IMR-90 (cell line): ENCODE measurements around the gene RLF. TPM values are rescaled to one million over a fixed set of nuclear protein-coding genes. Genes with fewer than 3 reads are reported as not detected.

ENCODE experiments used
- ATAC-seq: fragments of 200-7000 bp; cut with Tn5 transposase; 2 replicates; pipeline ENCODE4 v1.9.1; 2020; ENCODE audit warnings: low read depth, mild to moderate bottlenecking, moderate library complexity
- BruUV-seq: library from RNA; stranded (reverse); fragments of 400-500 nt; replicated peaks from 2 replicates; lab custom pipeline; 2021; lab: Mats Ljungman, UMichigan
- CTCF ChIA-PET: fragments of 300-600 bp; formaldehyde crosslinking; extraction: SDS; loops from one replicate; lab custom pipeline; 2021; ENCODE audit warnings: antibody characterized with exemption; lab: Yijun Ruan, JAX
- POLR2A ChIA-PET: fragments of 300-600 bp; sonication (Branson Sonifier 250); formaldehyde crosslinking; loops from one replicate; lab custom pipeline; 2022; ENCODE audit warnings: antibody characterized with exemption; ENCODE audit not compliant: unreplicated experiment; lab: Charles Lee
- DNase-seq: peaks from one replicate; pipeline ENCODE4 v3.0.0; 2013
- H2AFZ ChIP-seq: replicated peaks from 2 replicates; pipeline ENCODE3; 2013; ENCODE audit warnings: low read length, mild to moderate bottlenecking; ENCODE audit not compliant: poor library complexity
- H2AK5ac ChIP-seq: 2 replicates; pipeline ENCODE4 v1.6.1; 2013; ENCODE audit warnings: low read depth, low read length, inconsistent platforms
- H2AK9ac ChIP-seq: replicated peaks from 2 replicates; pipeline ENCODE3; 2013; ENCODE audit warnings: mild to moderate bottlenecking, low read depth, low read length, moderate library complexity; ENCODE audit not compliant: poor library complexity
- H2BK120ac ChIP-seq: 2 replicates; pipeline ENCODE4 v1.6.1; 2013; ENCODE audit warnings: low read depth, low read length, inconsistent platforms
- H2BK15ac ChIP-seq: 3 replicates; pipeline ENCODE4 v1.6.1; 2013; ENCODE audit warnings: low read depth, low read length, inconsistent platforms
- H2BK20ac ChIP-seq: 2 replicates; pipeline ENCODE4 v1.6.1; 2013; ENCODE audit warnings: low read depth, mild to moderate bottlenecking, inconsistent platforms, low read length, moderate library complexity
- H2BK5ac ChIP-seq: 2 replicates; pipeline ENCODE4 v1.6.1; 2013; ENCODE audit warnings: mild to moderate bottlenecking, low read depth, low read length, inconsistent platforms; ENCODE audit not compliant: poor library complexity, severe bottlenecking
- H3K14ac ChIP-seq: replicated peaks from 2 replicates; pipeline ENCODE4 v1.6.1; 2013; ENCODE audit warnings: low read depth, low read length, inconsistent platforms
- H3K18ac ChIP-seq: 2 replicates; pipeline ENCODE4 v1.6.1; 2013; ENCODE audit warnings: low read depth, low read length, control low read depth
- H3K23ac ChIP-seq: 2 replicates; pipeline ENCODE4 v1.6.1; 2013; ENCODE audit warnings: low read depth, low read length, inconsistent platforms
- H3K27ac ChIP-seq: 2 replicates; pipeline ENCODE4 v1.5.1; 2013; ENCODE audit warnings: mild to moderate bottlenecking, control low read depth, low read length; ENCODE audit not compliant: insufficient read depth
- H3K27me3 ChIP-seq: 2 replicates; pipeline ENCODE4 v1.6.1; 2013; ENCODE audit warnings: low read length; ENCODE audit not compliant: control insufficient read depth, insufficient read depth
- H3K36me3 ChIP-seq: 2 replicates; pipeline ENCODE4 v1.6.1; 2013; ENCODE audit warnings: low read length, mixed read lengths; ENCODE audit not compliant: control insufficient read depth, insufficient read depth
- H3K4ac ChIP-seq: 2 replicates; pipeline ENCODE4 v1.6.1; 2013; ENCODE audit warnings: low read depth, low read length, inconsistent platforms
- H3K4me1 ChIP-seq: 2 replicates; pipeline ENCODE4 v1.6.1; 2013; ENCODE audit warnings: low read length, mixed read lengths; ENCODE audit not compliant: control insufficient read depth, insufficient read depth
- H3K4me2 ChIP-seq: 2 replicates; pipeline ENCODE4 v1.6.1; 2013; ENCODE audit warnings: low read depth, mild to moderate bottlenecking, control low read depth, low read length, moderate library complexity
- H3K4me3 ChIP-seq: 2 replicates; pipeline ENCODE4 v1.5.1; 2013; ENCODE audit warnings: low read depth, mild to moderate bottlenecking, control low read depth, low read length, moderate library complexity; ENCODE audit not compliant: insufficient read depth
- H3K56ac ChIP-seq: 2 replicates; pipeline ENCODE4 v1.6.1; 2013; ENCODE audit warnings: low read length, inconsistent platforms; ENCODE audit not compliant: insufficient read depth; ENCODE audit errors: extremely low read depth
- H3K79me1 ChIP-seq, 2 experiments: 2 replicates each; pipeline ENCODE4 v1.6.1; 2013; ENCODE audit warnings: low read length in 2 of 2, inconsistent platforms in 1 of 2, low read depth in 1 of 2
- H3K9ac ChIP-seq: 2 replicates; pipeline ENCODE4 v1.6.1; 2013; ENCODE audit warnings: low read depth, low read length, control low read depth
- H3K9me1 ChIP-seq: 2 replicates; pipeline ENCODE4 v1.6.1; 2013; ENCODE audit warnings: low read length, inconsistent platforms; ENCODE audit not compliant: insufficient read depth
- H3K9me3 ChIP-seq: 2 replicates; pipeline ENCODE4 v1.6.1; 2013; ENCODE audit warnings: low read length; ENCODE audit not compliant: control insufficient read depth, insufficient read depth
- H4K20me1 ChIP-seq: 2 replicates; pipeline ENCODE4 v1.6.1; 2013; ENCODE audit warnings: low read length, inconsistent platforms; ENCODE audit not compliant: insufficient read depth
- H4K5ac ChIP-seq: 2 replicates; pipeline ENCODE4 v1.6.1; 2013; ENCODE audit warnings: mild to moderate bottlenecking, low read depth, low read length, control low read depth
- H4K8ac ChIP-seq, 2 experiments: 2 replicates each; pipeline ENCODE4 v1.6.1; 2013; ENCODE audit warnings: low read depth in 2 of 2, low read length in 2 of 2, control low read depth in 1 of 2, inconsistent platforms in 1 of 2
- H4K91ac ChIP-seq: 2 replicates; pipeline ENCODE4 v1.6.1; 2013; ENCODE audit warnings: low read depth, low read length, inconsistent platforms; ENCODE audit not compliant: insufficient read depth
- BHLHE40 ChIP-seq: fragments of 150-350 bp; IDR thresholded peaks from 2 replicates; pipeline ENCODE4 v1.6.1; 2016; ENCODE audit warnings: mild to moderate bottlenecking, low read depth, low read length
- CEBPB ChIP-seq: IDR thresholded peaks from 2 replicates; pipeline ENCODE4 v1.6.1; 2012; ENCODE audit warnings: low read depth, low read length, improper control_type of control experiment
- CHD1 ChIP-seq: IDR thresholded peaks from 2 replicates; pipeline ENCODE4 v1.6.1; 2012; ENCODE audit warnings: low read depth, low read length, improper control_type of control experiment
- CTCF ChIP-seq: conservative IDR thresholded peaks from 2 replicates; pipeline ENCODE4 v1.5.1; 2012; ENCODE audit warnings: mild to moderate bottlenecking, low read depth, low read length, improper control_type of control experiment
- FOS ChIP-seq: fragments of 150-350 bp; IDR thresholded peaks from 2 replicates; pipeline ENCODE4 v1.6.1; 2016; ENCODE audit warnings: low read depth, low read length
- MAFK ChIP-seq: IDR thresholded peaks from 2 replicates; pipeline ENCODE4 v1.6.1; 2012; ENCODE audit warnings: low read depth, low read length, improper control_type of control experiment
- MAZ ChIP-seq: IDR thresholded peaks from 2 replicates; pipeline ENCODE4 v1.6.1; 2012; ENCODE audit warnings: low read depth, mild to moderate bottlenecking, low read length, improper control_type of control experiment, moderate library complexity, borderline replicate concordance
- MXI1 ChIP-seq: IDR thresholded peaks from 2 replicates; pipeline ENCODE4 v1.6.1; 2012; ENCODE audit warnings: low read depth, mild to moderate bottlenecking, low read length, moderate library complexity, borderline replicate concordance
- NFE2L2 ChIP-seq: fragments of 150-350 bp; IDR thresholded peaks from 2 replicates; pipeline ENCODE4 v1.6.1; 2016; ENCODE audit warnings: low read depth, mild to moderate bottlenecking, low read length
- POLR2A ChIP-seq: IDR thresholded peaks from 2 replicates; pipeline ENCODE4 v1.6.1; 2012; ENCODE audit warnings: mild to moderate bottlenecking, low read depth, low read length
- RAD21 ChIP-seq: IDR thresholded peaks from 2 replicates; pipeline ENCODE4 v1.6.1; 2012; ENCODE audit warnings: low read length, improper control_type of control experiment
- RCOR1 ChIP-seq: IDR thresholded peaks from 2 replicates; pipeline ENCODE4 v1.6.1; 2012; ENCODE audit warnings: mild to moderate bottlenecking, low read length, improper control_type of control experiment; ENCODE audit not compliant: insufficient replicate concordance
- RFX5 ChIP-seq: IDR thresholded peaks from 2 replicates; pipeline ENCODE4 v1.8.0; 2012; ENCODE audit warnings: low read depth, mild to moderate bottlenecking, low read length, moderate library complexity
- SMC3 ChIP-seq: fragments of 150-350 bp; IDR thresholded peaks from 2 replicates; pipeline ENCODE4 v1.6.1; 2016; ENCODE audit warnings: low read depth, mild to moderate bottlenecking, antibody characterized with exemption, low read length, moderate library complexity
- USF2 ChIP-seq: fragments of 150-350 bp; IDR thresholded peaks from 2 replicates; pipeline ENCODE4 v1.6.1; 2017; ENCODE audit warnings: mild to moderate bottlenecking, antibody characterized with exemption, low read length, low read depth
- WGBS, 2 experiments: methylation state at CpG; one replicate each; pipeline versions ENCODE4 v1.1.5 to v1.1.7; 2013; ENCODE audit warnings: missing lambda C conversion rate in 2 of 2; ENCODE audit not compliant: insufficient read length in 1 of 2; ENCODE audit errors: extremely low coverage in 2 of 2; 5-methylcytosine and 5-hydroxymethylcytosine counted together
- dilution Hi-C: fragments of 300-500 bp; cut with HindIII; formaldehyde crosslinking; loops from one replicate; pipeline ENCODE4 v1.14.3; 2018; ENCODE audit warnings: low sequenced_read_pairs; ENCODE audit not compliant: unreplicated experiment
- in situ Hi-C: fragments of 300-500 bp; cut with MboI; formaldehyde crosslinking; loops from 3 replicates; pipeline ENCODE4 v1.14.3; 2019; ENCODE audit warnings: low sequenced_read_pairs, inconsistent platforms, mixed read lengths
- intact Hi-C: fragments of 100-400 bp; cut with micrococcal nuclease; formaldehyde crosslinking; loops from 2 replicates; pipeline ENCODE4 v1.10.0; 2022
- polyA plus RNA-seq, 3 experiments: library from polyadenylated mRNA; depleted of rRNA; stranded (reverse); fragments of >200 nt; gene quantifications; 2 replicates each; pipeline ENCODE4 v1.2.3, GENCODE V29; 2012; ENCODE audit warnings: low replicate concordance in 1 of 3
- total RNA-seq: library from RNA; depleted of rRNA; stranded (reverse); fragments of >200 nt; gene quantifications from 2 replicates; pipeline ENCODE4 v1.2.3, GENCODE V29; 2012
- TF ChIP-seq, protein P1 (sequence below): fragments of 150-350 bp; IDR thresholded peaks from 2 replicates; pipeline ENCODE4 v1.6.1; 2016; ENCODE audit warnings: low read depth, mild to moderate bottlenecking, low read length, moderate library complexity, borderline replicate concordance

Gene RLF
- total and polyA plus RNA-seq, 2 of the 4 experiments (the other 2 are of a cell fraction): 4.4 to 29.8 TPM

DNA sequence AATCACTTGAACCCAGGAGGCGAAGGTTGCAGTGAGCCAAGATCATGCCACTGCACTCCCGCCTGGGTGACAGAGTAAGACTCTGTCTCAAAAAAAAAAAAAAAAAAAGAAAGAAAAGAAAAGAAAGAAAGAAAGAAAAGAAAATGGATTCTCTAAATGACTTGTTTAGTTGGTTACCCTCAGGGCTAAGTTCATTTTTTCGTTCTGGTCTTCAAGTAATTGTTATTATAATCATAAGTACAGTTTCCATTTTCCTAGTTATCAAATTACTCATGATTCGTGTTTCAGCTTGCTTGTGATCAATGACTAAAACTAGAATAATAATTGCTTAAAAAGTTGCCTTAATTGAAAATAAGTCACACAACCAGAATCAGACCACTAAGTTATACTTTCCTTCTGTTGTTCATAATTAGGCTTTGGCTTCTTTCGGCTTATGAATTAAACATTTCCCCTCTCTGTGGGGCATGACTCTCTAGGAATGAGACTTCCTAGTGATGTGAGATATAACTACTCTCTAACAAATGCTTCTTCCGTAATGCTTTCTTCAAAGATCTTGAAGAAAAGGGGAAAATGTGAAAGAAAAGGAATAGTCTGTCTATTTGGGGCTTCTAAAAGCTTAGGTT is 9.6 kb upstream of the RLF start:
- ATAC-seq (no peak), DNase-seq (no peak)
- Histone ChIP-seq H2AFZ (no peak overlapping the region), H2AK9ac (no peak overlapping the region), H3K23ac (no peak overlapping the region), H2BK15ac (no peak overlapping the region), H2BK5ac (no peak overlapping the region), H3K9me3 (no peaks in the 10 kb centered on the region), H3K27ac (no peak overlapping the region), H3K4me2 (no peak overlapping the region), H2BK20ac (no peak overlapping the region), H2AK5ac (no peak overlapping the region), H3K9ac (no peak overlapping the region), H4K91ac (no peak overlapping the region), H3K4ac (no peak overlapping the region), H4K8ac (no peak overlapping the region), H3K18ac (no peak overlapping the region), H3K56ac (no peak overlapping the region), H3K79me1 (no peaks in the 10 kb centered on the region), H3K9me1 (no peaks in the 10 kb centered on the region), H3K27me3 (peaks cover 25% of the 10 kb centered on the region), H3K4me1 (no peaks in the 10 kb centered on the region), H2BK120ac (no peak overlapping the region), H3K4me3 (no peak overlapping the region), H4K5ac (no peak overlapping the region), H4K20me1 (no peaks in the 10 kb centered on the region), H3K36me3 (no peaks in the 10 kb centered on the region), H3K14ac (no peak overlapping the region)
- no peak for TF ChIP-seq MXI1
- no peak for TF ChIP-seq RAD21
- no peak for TF ChIP-seq USF2
- TF ChIP-seq NFE2L2: no peak
- TF ChIP-seq, protein P1, sequence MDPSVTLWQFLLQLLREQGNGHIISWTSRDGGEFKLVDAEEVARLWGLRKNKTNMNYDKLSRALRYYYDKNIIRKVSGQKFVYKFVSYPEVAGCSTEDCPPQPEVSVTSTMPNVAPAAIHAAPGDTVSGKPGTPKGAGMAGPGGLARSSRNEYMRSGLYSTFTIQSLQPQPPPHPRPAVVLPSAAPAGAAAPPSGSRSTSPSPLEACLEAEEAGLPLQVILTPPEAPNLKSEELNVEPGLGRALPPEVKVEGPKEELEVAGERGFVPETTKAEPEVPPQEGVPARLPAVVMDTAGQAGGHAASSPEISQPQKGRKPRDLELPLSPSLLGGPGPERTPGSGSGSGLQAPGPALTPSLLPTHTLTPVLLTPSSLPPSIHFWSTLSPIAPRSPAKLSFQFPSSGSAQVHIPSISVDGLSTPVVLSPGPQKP: no peak
- no peak for TF ChIP-seq RFX5
- no peak for TF ChIP-seq RCOR1
- TF ChIP-seq MAFK: no peak
- TF ChIP-seq SMC3: no peak
- TF ChIP-seq CHD1: no peak
- TF ChIP-seq FOS: no peak
- TF ChIP-seq MAZ: no peak
- TF ChIP-seq CEBPB: no peak
- TF ChIP-seq CTCF: no peak
- no peak for TF ChIP-seq BHLHE40
- no peak for TF ChIP-seq POLR2A
- in situ Hi-C loops: loop anchor here (5.0 kb wide), 2 partner anchors 186 to 256 kb away; no protein-coding TSS in a partner anchor
- dilution Hi-C loops: no loop called here
- ChIA-PET POLR2A (no interaction called here), CTCF (interaction anchor here (1.3 to 5.1 kb wide), 6 partner anchors 8 to 253 kb away, joined by 5 to 47 read pairs (median 12); no protein-coding TSS in a partner anchor)
- BruUV-seq: no TSS peak
- no CpG with 5 or more reads among the region's 6 CpGs for WGBS, 2 experiments
- intact Hi-C loops: loop anchor here (2.0 kb wide), 1 partner anchor 253 kb away; no protein-coding TSS in a partner anchor
